Stimulated activated CD4-positive, alpha-beta T cell treated with anti-CD3 and anti-CD28 coated beads, Interleukin-1b, Interleukin-23, amount 100 ng/mL, for 4 hours (primary cell): Measurements from ENCODE around the gene GNA12.
"Not testable (repeated sequence)": the region's sequence is repeated elsewhere in the genome, so short reads cannot be mapped to it uniquely, and the experiment has no call there.

ENCODE experiments used
- DNase-seq, 2 donors: peaks; one replicate each; pipeline ENCODE4 v3.0.0-alpha.2; 2020; ENCODE audit warnings: low read depth in 2 of 2

Gene GNA12

GRCh38 chr7:2713370-2713769 is 130.7 kb downstream of the GNA12 start:
- no peak for DNase-seq

- no peak for DNase-seq
Observed at GRCh38 chr7:2711895-2712675, 132.0 kb downstream of the GNA12 start.

GRCh38 chr7:2710901-2711551 is 133.1 kb downstream of the GNA12 start:
- no peak for DNase-seq

- peak; percentile 15 to 40 for DNase-seq
Observed at GRCh38 chr7:2710286-2710655, 133.8 kb downstream of the GNA12 start.

- DNase-seq = peak; percentile 66 to 70
Observed at GRCh38 chr7:2709553-2710285, 134.4 kb downstream of the GNA12 start.

- no peak for DNase-seq
Observed at GRCh38 chr7:2708547-2709310, 135.4 kb downstream of the GNA12 start.

- DNase-seq = no peak
Observed at GRCh38 chr7:2708041-2708440, 136.1 kb downstream of the GNA12 start.

GRCh38 chr7:2707481-2707880 is 136.6 kb downstream of the GNA12 start:
- DNase-seq = no peak

GRCh38 chr7:2706685-2707126 is 137.4 kb downstream of the GNA12 start:
- no peak for DNase-seq

- DNase-seq = no peak
Observed at GRCh38 chr7:2705371-2706096, 138.6 kb downstream of the GNA12 start.

- no peak for DNase-seq
Observed at GRCh38 chr7:2702594-2702957, 141.5 kb downstream of the GNA12 start.

GRCh38 chr7:2701832-2702593 is 142.1 kb downstream of the GNA12 start:
- no peak for DNase-seq

- DNase-seq = no peak
Observed at GRCh38 chr7:2701424-2701823, 142.7 kb downstream of the GNA12 start.

GRCh38 chr7:2700141-2700850 is 143.8 kb downstream of the GNA12 start:
- DNase-seq = no peak

- DNase-seq = no peak
Observed at GRCh38 chr7:2699289-2699620, 144.9 kb downstream of the GNA12 start.

GRCh38 chr7:2698581-2699288 is 145.4 kb downstream of the GNA12 start:
- peak in 1 of 2 donors; percentile 21 for DNase-seq

- DNase-seq = not testable (repeated sequence)
Observed at GRCh38 chr7:2694122-2694436, 150.0 kb downstream of the GNA12 start.

- not testable (repeated sequence) for DNase-seq
Observed at GRCh38 chr7:2693420-2694121, 150.5 kb downstream of the GNA12 start.

- no peak for DNase-seq
Observed at GRCh38 chr7:2692543-2692942, 151.6 kb downstream of the GNA12 start.
